NOMO-1 treated with dmso at 0.1 percent for 144 hours (cell line): Measurements from ENCODE around the gene CNTN6.

Source experiments
- DNase-seq: peaks from one replicate; lab custom pipeline; 2025; ENCODE audit not compliant: unreplicated experiment; lab: John Stamatoyannopoulos, UW

The CNTN6 gene

GRCh38 chr3:1171320-1171719 lies 78.5 kb downstream of the CNTN6 start:
- DNase-seq, result no peak

GRCh38 chr3:1172644-1173043 lies 79.8 kb downstream of the CNTN6 start:
- no peak for DNase-seq

- DNase-seq, result no peak
Measured at GRCh38 chr3:1179146-1179545, 86.3 kb downstream of the CNTN6 start.

GRCh38 chr3:1183320-1184048 lies 90.7 kb downstream of the CNTN6 start:
- DNase-seq, result no peak

- no peak for DNase-seq
Measured at GRCh38 chr3:1190569-1190968, 97.7 kb downstream of the CNTN6 start.

- DNase-seq, result no peak
Measured at GRCh38 chr3:1191026-1191425, 98.2 kb downstream of the CNTN6 start.

- no peak for DNase-seq
Measured at GRCh38 chr3:1195947-1196346, 103.1 kb downstream of the CNTN6 start.

GRCh38 chr3:1197051-1197450 lies 104.2 kb downstream of the CNTN6 start:
- DNase-seq, result no peak

GRCh38 chr3:1200371-1200770 lies 107.5 kb downstream of the CNTN6 start:
- no peak for DNase-seq

GRCh38 chr3:1207904-1208303 lies 115.1 kb downstream of the CNTN6 start:
- no peak for DNase-seq

GRCh38 chr3:1214933-1215332 lies 122.1 kb downstream of the CNTN6 start:
- DNase-seq, result no peak

GRCh38 chr3:1216856-1217255 lies 124.0 kb downstream of the CNTN6 start:
- no peak for DNase-seq

GRCh38 chr3:1227111-1227510 lies 134.3 kb downstream of the CNTN6 start:
- DNase-seq, result no peak

GRCh38 chr3:1228289-1228688 lies 135.5 kb downstream of the CNTN6 start:
- DNase-seq, result no peak

GRCh38 chr3:1230920-1231319 lies 138.1 kb downstream of the CNTN6 start:
- no peak for DNase-seq

GRCh38 chr3:1232276-1232675 lies 139.5 kb downstream of the CNTN6 start:
- DNase-seq, result no peak

- DNase-seq, result no peak
Measured at GRCh38 chr3:1235526-1236120, 142.8 kb downstream of the CNTN6 start.

- DNase-seq, result no peak
Measured at GRCh38 chr3:1251282-1252060, 158.6 kb downstream of the CNTN6 start.

- no peak for DNase-seq
Measured at GRCh38 chr3:1252061-1252430, 159.2 kb downstream of the CNTN6 start.

GRCh38 chr3:1262246-1262645 lies 169.4 kb downstream of the CNTN6 start:
- DNase-seq, result no peak

- no peak for DNase-seq
Measured at GRCh38 chr3:1263121-1263520, 170.3 kb downstream of the CNTN6 start.

GRCh38 chr3:1269808-1270207 lies 177.0 kb downstream of the CNTN6 start:
- DNase-seq, result no peak
